H1 (cell line): ENCODE data around the gene ZBTB49. TPM values are rescaled to one million over a fixed set of nuclear protein-coding genes. Genes with fewer than 3 reads are reported as not detected.

Experiments used
- ASH2L ChIP-seq: fragments of 200-600, 300-600 bp; sonication (generic); IDR thresholded peaks from one replicate; pipeline ENCODE4 v1.7.1; 2017; ENCODE audit warnings: low read length
- BRCA1 ChIP-seq: IDR thresholded peaks from 2 replicates; pipeline ENCODE4 v1.6.1; 2012; ENCODE audit warnings: low read depth, low read length, improper control_type of control experiment
- CHD2 ChIP-seq: IDR thresholded peaks from 2 replicates; pipeline ENCODE4 v1.6.1; 2012; ENCODE audit warnings: low read length, improper control_type of control experiment
- CTCF ChIP-seq, 3 experiments: IDR thresholded peaks; 1 replicate in 2 of 3; 2 replicates in 1 of 3; pipeline versions ENCODE4 v1.5.1 to v1.6.1; 2011; ENCODE audit warnings: low read length in 3 of 3, mild to moderate bottlenecking in 3 of 3, inconsistent platforms in 2 of 3, low read depth in 1 of 3, moderate library complexity in 1 of 3; ENCODE audit not compliant: insufficient read depth in 1 of 3; ENCODE audit errors: control extremely low read depth in 1 of 3
- EZH2 ChIP-seq: fragments of 200-600 bp; sonication (generic); IDR thresholded peaks from 2 replicates; pipeline ENCODE4 v1.7.1; 2012; ENCODE audit warnings: low read depth, mild to moderate bottlenecking, moderate library complexity, low read length, inconsistent platforms; ENCODE audit not compliant: severe bottlenecking
- FOSL1 ChIP-seq: IDR thresholded peaks from 2 replicates; pipeline ENCODE4 v1.6.1; 2011; ENCODE audit warnings: mild to moderate bottlenecking, low read depth, low read length, moderate library complexity; ENCODE audit not compliant: insufficient read depth
- JUND ChIP-seq: IDR thresholded peaks from 2 replicates; pipeline ENCODE4 v1.6.1; 2011; ENCODE audit warnings: mild to moderate bottlenecking, improper control_type of control experiment, low read length
- NANOG ChIP-seq: IDR thresholded peaks from 2 replicates; pipeline ENCODE4 v1.6.1; 2011; ENCODE audit warnings: low read length, low read depth, mild to moderate bottlenecking, inconsistent platforms; ENCODE audit not compliant: insufficient read depth, poor library complexity, severe bottlenecking
- PHF8 ChIP-seq: fragments of 200-600 bp; sonication (generic); conservative IDR thresholded peaks from 2 replicates; pipeline ENCODE4 v1.7.1; 2012; ENCODE audit warnings: low read depth, mild to moderate bottlenecking, inconsistent platforms, low read length, moderate library complexity
- RBBP5 ChIP-seq: IDR thresholded peaks from 2 replicates; pipeline ENCODE4 v1.7.1; 2012; ENCODE audit warnings: low read depth, mild to moderate bottlenecking, inconsistent platforms, low read length, moderate library complexity, borderline replicate concordance
- RXRA ChIP-seq: IDR thresholded peaks from 2 replicates; pipeline ENCODE4 v1.6.1; 2011; ENCODE audit warnings: low read depth, mild to moderate bottlenecking, low read length, moderate library complexity; ENCODE audit not compliant: insufficient read depth
- SAP30 ChIP-seq: fragments of 300-600 bp; sonication (generic); IDR thresholded peaks from 2 replicates; pipeline ENCODE4 v1.7.1; 2012; ENCODE audit warnings: low read length, moderate library complexity, mild to moderate bottlenecking, inconsistent platforms; ENCODE audit not compliant: insufficient read depth, insufficient replicate concordance
- SIX5 ChIP-seq: IDR thresholded peaks from 2 replicates; pipeline ENCODE4 v1.6.1; 2011; ENCODE audit warnings: mild to moderate bottlenecking, low read depth, low read length
- SRF ChIP-seq: IDR thresholded peaks from 2 replicates; pipeline ENCODE4 v1.6.1; 2011; ENCODE audit warnings: mild to moderate bottlenecking, low read depth, low read length, moderate library complexity
- SUZ12 ChIP-seq: fragments of 200-600 bp; sonication (generic); IDR thresholded peaks from 2 replicates; pipeline ENCODE4 v1.6.1; 2012; ENCODE audit warnings: mild to moderate bottlenecking, inconsistent platforms, low read length, moderate library complexity, mixed read lengths
- TAF7 ChIP-seq: optimal IDR thresholded peaks from 2 replicates; pipeline ENCODE3; 2011; ENCODE audit warnings: low read depth, mild to moderate bottlenecking, inconsistent platforms, low read length, moderate library complexity, borderline replicate concordance
- TBP ChIP-seq: IDR thresholded peaks from 2 replicates; pipeline ENCODE4 v1.6.1; 2011; ENCODE audit warnings: low read depth, low read length, improper control_type of control experiment
- TCF12 ChIP-seq: IDR thresholded peaks from 2 replicates; pipeline ENCODE4 v1.6.1; 2011; ENCODE audit warnings: low read depth, mild to moderate bottlenecking, low read length
- TEAD4 ChIP-seq: IDR thresholded peaks from 2 replicates; pipeline ENCODE4 v1.6.1; 2012; ENCODE audit warnings: low read depth, low read length, inconsistent platforms, mixed read lengths
- ZNF274 ChIP-seq: IDR thresholded peaks from 2 replicates; pipeline ENCODE4 v1.7.0; 2012; ENCODE audit warnings: low read length, borderline replicate concordance; ENCODE audit errors: extremely low read depth
- polyA plus RNA-seq, 7 experiments: library from polyadenylated mRNA; depleted of rRNA in 3 of 7; stranded (reverse) in 5 of 7; unstranded in 2 of 7; fragments of >200 nt in 5 of 7; fragments of 200-250 nt in 2 of 7; gene quantifications; 1 replicate in 5 of 7; 2 replicates in 1 of 7; 4 replicates in 1 of 7; pipeline versions ENCODE4 v1.2.1 to v1.2.3, GENCODE V29; 2011 to 2013; ENCODE audit warnings: missing spikeins in 2 of 7, mixed read lengths in 2 of 7
- total RNA-seq: library from RNA; stranded (reverse); fragmentation: NEBNext Ultra II Directional; extraction: Animal tissue kit (Norgen Biotek cat#: 25700); gene quantifications from 2 replicates; pipeline ENCODE4 v1.2.1, GENCODE V29; 2021

Gene ZBTB49
- total and polyA plus RNA-seq, 2 of the 8 experiments (the other 6 are each of a cell fraction or from before 2014, with no cell fraction given): 4.2 to 6.8 TPM

- TF ChIP-seq PHF8 (peak; percentile 98), TCF12 (no peak), ASH2L (peak; percentile 93), TEAD4 (no peak), BRCA1 (no peak), JUND (peak; percentile 84), SRF (peak; percentile 53; the same call in 1 of the 2 replicates), SIX5 (no peak; the same call in 1 of the 2 replicates), FOSL1 (no peak), RXRA (no peak), SUZ12 (no peak), NANOG (no peak), SAP30 (no peak), CHD2 (0 out of 2 replicates have a peak, but pooled peaks have one; percentile 21), RBBP5 (peak; percentile 90; the same call in 1 of the 2 replicates), TBP (peak; percentile 85), EZH2 (no peak), ZNF274 (no peak), CTCF (IDR thresholded peaks at IDR 0.05; ENCODE audit: control extremely low read depth in 1 of 3, insufficient read depth in 1 of 3, low read depth in 1 of 3, low read length in 3 of 3) (no peak), TAF7 (peak; percentile 84)
Observed at GRCh38 chr4:4248029-4248884, 41.8 kb upstream of the ZBTB49 start, which contains the start of gene TMEM128 (continued).
